ENCODE results near the gene NGEF. TPM values are rescaled to one million over a fixed set of nuclear protein-coding genes. Genes with fewer than 3 reads are reported as not detected.

The NGEF gene
- total RNA-seq, 1 donor from 2014 or later = 0.16 TPM

GRCh38 chr2:232897598-232898408 lies 115.3 kb downstream of the NGEF start:
- TF ChIP-seq CTCF (IDR thresholded peaks at IDR 0.05; ENCODE audit: insufficient read depth, low read depth, low read length) = no peak
- no peak for TF ChIP-seq EZH2 (IDR thresholded peaks at IDR 0.05; ENCODE audit: insufficient read depth, low read length)
- Mint-ChIP-seq H3K27me3 (ENCODE audit: low read depth, unreplicated experiment) (peaks cover 16% of the 10 kb centered on the region), H3K27ac (ENCODE audit: unreplicated experiment) (no peak overlapping the region), H3K4me1 (ENCODE audit: low read depth, unreplicated experiment) (peaks cover 5% of the 10 kb centered on the region), H3K36me3 (ENCODE audit: low read depth, unreplicated experiment) (no peaks in the 10 kb centered on the region), H3K9me3 (ENCODE audit: unreplicated experiment) (no peaks in the 10 kb centered on the region), H3K4me3 (ENCODE audit: unreplicated experiment) (no peak overlapping the region)
- Histone ChIP-seq H3K9me3 (ENCODE audit: insufficient read depth, low read depth, low read length) (no peaks in the 10 kb centered on the region), H2AFZ (ENCODE audit: low read depth, low read length) (no peak overlapping the region), H3K4me1 (ENCODE audit: insufficient read depth, low read length) (peaks cover 16% of the 10 kb centered on the region), H3K27ac (ENCODE audit: low read depth, low read length) (no peak overlapping the region), H3K36me3 (ENCODE audit: insufficient read depth, low read length) (no peaks in the 10 kb centered on the region), H3K4me2 (ENCODE audit: low read length) (no peak overlapping the region), H4K20me1 (ENCODE audit: insufficient read depth, low read length) (no peaks in the 10 kb centered on the region), H3K4me3 (ENCODE audit: insufficient read depth, low read depth, low read length) (no peak overlapping the region), H3K27me3 (ENCODE audit: insufficient read depth, low read length) (no peaks in the 10 kb centered on the region), H3K79me2 (ENCODE audit: insufficient read depth, low read length) (no peaks in the 10 kb centered on the region), H3K9ac (ENCODE audit: low read length) (no peak overlapping the region)
- DNase-seq (ENCODE audit: low read depth) (no peak), FAIRE-seq (no peak)

- Histone ChIP-seq H3K4me1 (ENCODE audit: insufficient read depth, low read length) (peaks cover 11% of the 10 kb centered on the region), H3K4me2 (ENCODE audit: low read length) (no peak overlapping the region), H3K4me3 (ENCODE audit: insufficient read depth, low read depth, low read length) (no peak overlapping the region), H3K36me3 (ENCODE audit: insufficient read depth, low read length) (no peaks in the 10 kb centered on the region), H3K79me2 (ENCODE audit: insufficient read depth, low read length) (no peaks in the 10 kb centered on the region), H3K9ac (ENCODE audit: low read length) (no peak overlapping the region), H3K27ac (ENCODE audit: low read depth, low read length) (no peak overlapping the region), H4K20me1 (ENCODE audit: insufficient read depth, low read length) (no peaks in the 10 kb centered on the region), H3K27me3 (ENCODE audit: insufficient read depth, low read length) (no peaks in the 10 kb centered on the region), H2AFZ (ENCODE audit: low read depth, low read length) (no peak overlapping the region), H3K9me3 (ENCODE audit: insufficient read depth, low read depth, low read length) (no peaks in the 10 kb centered on the region)
- Mint-ChIP-seq H3K27ac (ENCODE audit: unreplicated experiment) (no peak overlapping the region), H3K27me3 (ENCODE audit: low read depth, unreplicated experiment) (peaks cover 21% of the 10 kb centered on the region), H3K4me1 (ENCODE audit: low read depth, unreplicated experiment) (peaks cover 2% of the 10 kb centered on the region), H3K9me3 (ENCODE audit: unreplicated experiment) (no peaks in the 10 kb centered on the region), H3K4me3 (ENCODE audit: unreplicated experiment) (no peak overlapping the region), H3K36me3 (ENCODE audit: low read depth, unreplicated experiment) (no peaks in the 10 kb centered on the region)
- TF ChIP-seq CTCF (IDR thresholded peaks at IDR 0.05; ENCODE audit: insufficient read depth, low read depth, low read length) = no peak
- no peak for TF ChIP-seq EZH2 (IDR thresholded peaks at IDR 0.05; ENCODE audit: insufficient read depth, low read length)
- FAIRE-seq (no peak), DNase-seq (ENCODE audit: low read depth) (no peak)
Observed at GRCh38 chr2:232896720-232897597, 116.1 kb downstream of the NGEF start.
